A204.1 (cell line): ENCODE data around the gene PPP1R36.
A peak's percentile ranks its signal among the peaks of the same experiment; 100 is the strongest.
"Not testable (repeated sequence)": the region's sequence is repeated elsewhere in the genome, so short reads cannot be mapped to it uniquely, and the experiment has no call there.

ENCODE experiments used
- FAIRE-seq: peaks from 2 replicates; lab custom pipeline; 2012; peaks lifted over from hg19 to GRCh38; lab: Jason Lieb, UNC

PPP1R36 gene

GRCh38 chr14:64520699-64521098 lies 29.1 kb upstream of the PPP1R36 start:
- peak; percentile 3 for FAIRE-seq

GRCh38 chr14:64522591-64523355 lies 27.0 kb upstream of the PPP1R36 start:
- FAIRE-seq = no peak

- FAIRE-seq = no peak
These were observed 24.4 kb upstream of the PPP1R36 start for GRCh38 chr14:64525354-64525753.

GRCh38 chr14:64531567-64531966 lies 18.2 kb upstream of the PPP1R36 start:
- no peak for FAIRE-seq

DNA sequence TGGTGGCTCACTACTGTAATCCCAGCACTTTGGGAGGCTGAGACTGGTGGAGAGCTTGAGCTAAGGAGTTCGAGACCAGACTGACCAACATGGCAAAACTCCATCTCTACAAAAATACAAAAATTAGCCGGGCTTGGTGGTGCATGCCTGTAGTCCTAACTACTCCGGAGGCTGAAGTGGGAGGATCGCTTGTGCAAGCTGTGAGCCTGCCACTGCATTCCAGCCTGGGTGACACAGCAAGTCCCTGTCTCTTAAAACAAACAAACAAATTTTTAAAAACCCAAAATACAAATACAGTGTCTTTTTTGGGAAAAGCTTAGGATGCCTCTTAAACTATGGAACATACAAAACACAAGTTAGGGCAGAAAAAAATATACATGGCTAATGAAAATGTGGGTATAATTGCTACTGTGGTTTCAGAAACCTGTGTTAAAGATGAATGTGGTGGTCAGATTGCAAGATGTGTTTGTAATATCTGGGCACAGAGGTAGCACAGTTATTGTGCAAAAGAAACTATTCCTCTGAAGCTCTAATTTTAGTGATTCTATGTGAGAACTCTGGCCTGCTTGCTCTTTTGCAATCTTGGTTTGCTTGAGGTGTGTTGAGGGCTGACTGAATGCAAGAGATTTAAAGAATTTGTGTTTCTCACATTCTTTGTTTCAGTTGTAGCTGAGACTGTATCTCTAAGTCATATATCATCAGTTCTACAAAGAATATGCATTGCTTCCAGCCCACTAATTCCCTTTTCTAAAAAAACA lies 13.1 kb upstream of the PPP1R36 start:
- FAIRE-seq = no peak

- peak; percentile 55 for FAIRE-seq
These were observed 9.3 kb upstream of the PPP1R36 start, which contains the start of gene HSPA2 for GRCh38 chr14:64540208-64541202. TSS of gene HSPA2 (plus strand) at chr14:64540741. CDS start at chr14:64540850, 109 bp downstream.

DNA sequence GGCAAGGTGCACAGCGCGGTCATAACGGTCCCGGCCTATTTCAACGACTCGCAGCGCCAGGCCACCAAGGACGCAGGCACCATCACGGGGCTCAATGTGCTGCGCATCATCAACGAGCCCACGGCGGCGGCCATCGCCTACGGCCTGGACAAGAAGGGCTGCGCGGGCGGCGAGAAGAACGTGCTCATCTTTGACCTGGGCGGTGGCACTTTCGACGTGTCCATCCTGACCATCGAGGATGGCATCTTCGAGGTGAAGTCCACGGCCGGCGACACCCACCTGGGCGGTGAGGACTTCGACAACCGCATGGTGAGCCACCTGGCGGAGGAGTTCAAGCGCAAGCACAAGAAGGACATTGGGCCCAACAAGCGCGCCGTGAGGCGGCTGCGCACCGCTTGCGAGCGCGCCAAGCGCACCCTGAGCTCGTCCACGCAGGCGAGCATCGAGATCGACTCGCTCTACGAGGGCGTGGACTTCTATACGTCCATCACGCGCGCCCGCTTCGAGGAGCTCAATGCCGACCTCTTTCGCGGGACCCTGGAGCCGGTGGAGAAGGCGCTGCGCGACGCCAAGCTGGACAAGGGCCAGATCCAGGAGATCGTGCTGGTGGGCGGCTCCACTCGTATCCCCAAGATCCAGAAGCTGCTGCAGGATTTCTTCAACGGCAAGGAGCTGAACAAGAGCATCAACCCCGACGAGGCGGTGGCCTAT lies 8.3 kb upstream of the PPP1R36 start:
- no peak for FAIRE-seq

DNA sequence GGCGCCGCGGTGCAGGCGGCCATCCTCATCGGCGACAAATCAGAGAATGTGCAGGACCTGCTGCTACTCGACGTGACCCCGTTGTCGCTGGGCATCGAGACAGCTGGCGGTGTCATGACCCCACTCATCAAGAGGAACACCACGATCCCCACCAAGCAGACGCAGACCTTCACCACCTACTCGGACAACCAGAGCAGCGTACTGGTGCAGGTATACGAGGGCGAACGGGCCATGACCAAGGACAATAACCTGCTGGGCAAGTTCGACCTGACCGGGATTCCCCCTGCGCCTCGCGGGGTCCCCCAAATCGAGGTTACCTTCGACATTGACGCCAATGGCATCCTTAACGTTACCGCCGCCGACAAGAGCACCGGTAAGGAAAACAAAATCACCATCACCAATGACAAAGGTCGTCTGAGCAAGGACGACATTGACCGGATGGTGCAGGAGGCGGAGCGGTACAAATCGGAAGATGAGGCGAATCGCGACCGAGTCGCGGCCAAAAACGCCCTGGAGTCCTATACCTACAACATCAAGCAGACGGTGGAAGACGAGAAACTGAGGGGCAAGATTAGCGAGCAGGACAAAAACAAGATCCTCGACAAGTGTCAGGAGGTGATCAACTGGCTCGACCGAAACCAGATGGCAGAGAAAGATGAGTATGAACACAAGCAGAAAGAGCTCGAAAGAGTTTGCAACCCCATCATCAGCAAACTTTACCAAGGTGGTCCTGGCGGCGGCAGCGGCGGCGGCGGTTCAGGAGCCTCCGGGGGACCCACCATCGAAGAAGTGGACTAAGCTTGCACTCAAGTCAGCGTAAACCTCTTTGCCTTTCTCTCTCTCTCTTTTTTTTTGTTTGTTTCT lies 7.6 kb upstream of the PPP1R36 start:
- no peak for FAIRE-seq

DNA sequence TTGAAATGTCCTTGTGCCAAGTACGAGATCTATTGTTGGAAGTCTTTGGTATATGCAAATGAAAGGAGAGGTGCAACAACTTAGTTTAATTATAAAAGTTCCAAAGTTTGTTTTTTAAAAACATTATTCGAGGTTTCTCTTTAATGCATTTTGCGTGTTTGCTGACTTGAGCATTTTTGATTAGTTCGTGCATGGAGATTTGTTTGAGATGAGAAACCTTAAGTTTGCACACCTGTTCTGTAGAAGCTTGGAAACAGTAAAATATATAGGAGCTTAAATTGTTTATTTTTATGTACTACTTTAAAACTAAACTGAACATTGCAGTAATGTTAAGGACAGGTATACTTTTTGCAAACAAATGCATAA lies 6.9 kb upstream of the PPP1R36 start:
- no peak for FAIRE-seq

GRCh38 chr14:64544607-64545312 lies 5.0 kb upstream of the PPP1R36 start:
- no peak for FAIRE-seq

DNA sequence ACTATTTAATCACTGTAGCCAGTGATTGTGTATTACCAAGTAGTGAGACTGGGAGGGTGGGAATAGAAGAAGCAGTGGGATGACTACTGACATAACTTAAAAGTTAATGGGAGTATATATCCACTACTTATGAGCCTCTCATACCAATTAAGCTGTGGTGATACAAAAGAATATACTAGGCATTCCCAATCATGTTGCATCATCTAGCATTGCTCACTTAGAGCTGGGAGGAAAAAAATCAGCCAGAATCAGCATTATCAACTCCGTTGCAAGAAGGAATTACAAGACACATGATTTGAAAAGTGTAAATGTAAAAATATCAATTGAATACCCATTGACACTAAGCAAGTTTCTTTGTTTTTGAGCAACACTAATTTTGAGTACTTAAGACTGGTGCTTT lies 745 bp upstream of the PPP1R36 start:
- no peak for FAIRE-seq

GRCh38 chr14:64550621-64551333 lies 1.0 kb downstream of the PPP1R36 start:
- no peak for FAIRE-seq

DNA sequence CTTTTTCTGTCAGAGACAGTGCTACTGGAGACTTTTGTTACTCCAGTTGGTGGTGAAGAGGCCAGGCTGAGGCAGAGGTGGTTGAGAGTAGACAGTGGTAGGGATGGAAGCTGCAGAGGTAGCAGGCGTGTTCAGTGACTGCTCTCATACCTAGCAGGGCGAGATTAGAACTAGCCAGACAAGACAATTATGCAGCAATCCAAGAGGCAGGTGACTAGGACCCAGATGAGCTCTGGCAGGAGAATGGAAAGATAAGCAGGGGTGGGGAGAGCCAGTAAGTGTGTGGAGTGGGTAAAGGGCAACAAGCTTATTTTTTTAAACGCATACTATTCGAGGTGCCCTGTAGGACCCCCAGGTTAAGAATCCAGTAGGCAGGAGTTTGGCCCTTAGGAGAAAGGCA lies 4.8 kb downstream of the PPP1R36 start:
- FAIRE-seq = no peak

DNA sequence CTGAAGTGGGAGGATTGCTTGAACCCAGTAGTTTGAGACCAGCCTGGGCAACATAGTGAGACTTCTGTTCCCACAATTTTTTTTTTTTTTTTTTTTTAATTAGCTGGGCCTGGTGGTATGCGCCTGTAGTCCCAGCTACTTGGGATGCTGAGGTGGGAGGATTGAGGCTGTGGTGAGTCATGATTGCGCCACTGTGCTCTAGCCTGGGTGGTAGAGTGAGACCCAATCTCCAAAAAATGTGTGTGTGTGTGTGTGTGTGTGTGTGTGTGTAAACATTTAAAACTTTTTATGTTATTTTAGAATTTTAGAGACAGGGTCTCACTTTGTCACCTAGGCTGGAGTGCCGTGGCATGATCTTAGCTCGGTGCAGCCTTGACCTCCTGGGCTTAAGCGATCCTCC lies 6.8 kb downstream of the PPP1R36 start:
- no peak for FAIRE-seq

DNA sequence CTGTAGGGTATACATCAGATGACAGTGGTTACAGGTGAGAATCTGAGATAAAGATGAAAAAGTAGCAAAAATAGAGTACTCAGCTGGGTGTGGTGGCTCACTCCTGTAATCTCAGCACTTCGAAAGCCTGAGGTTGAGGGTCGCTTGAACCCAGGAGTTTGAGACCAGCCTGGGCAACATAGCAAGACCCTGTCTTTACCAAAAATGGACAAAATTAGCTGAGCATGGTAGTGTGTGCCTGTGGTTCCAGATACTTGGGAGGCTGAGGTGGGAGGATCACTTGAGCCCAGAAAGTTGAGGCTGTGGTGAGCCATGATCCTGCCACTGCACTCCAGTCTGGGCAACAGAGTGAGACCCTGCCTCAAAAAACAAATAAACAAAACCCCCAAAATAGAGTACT lies 8.5 kb downstream of the PPP1R36 start:
- not testable (repeated sequence) for FAIRE-seq

DNA sequence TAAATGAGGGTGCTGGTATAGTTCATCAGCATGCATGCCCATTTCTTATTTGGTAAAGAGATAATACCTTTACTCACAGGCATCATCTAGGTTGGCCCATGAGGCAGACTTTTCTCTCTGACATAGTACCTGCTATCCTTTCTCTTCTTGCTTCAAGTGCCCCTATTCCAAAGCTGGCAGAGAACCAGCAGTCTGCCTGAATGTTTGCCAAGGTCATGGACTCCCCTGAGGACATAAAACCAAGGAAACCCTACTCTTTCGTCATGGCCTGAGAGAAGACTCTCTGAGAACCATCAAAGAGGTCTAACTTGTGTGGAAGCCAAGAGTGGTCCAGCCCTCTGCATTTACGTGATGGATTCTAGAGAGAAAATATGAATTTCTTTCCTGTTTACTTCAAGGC lies 11.9 kb downstream of the PPP1R36 start:
- no peak for FAIRE-seq

DNA sequence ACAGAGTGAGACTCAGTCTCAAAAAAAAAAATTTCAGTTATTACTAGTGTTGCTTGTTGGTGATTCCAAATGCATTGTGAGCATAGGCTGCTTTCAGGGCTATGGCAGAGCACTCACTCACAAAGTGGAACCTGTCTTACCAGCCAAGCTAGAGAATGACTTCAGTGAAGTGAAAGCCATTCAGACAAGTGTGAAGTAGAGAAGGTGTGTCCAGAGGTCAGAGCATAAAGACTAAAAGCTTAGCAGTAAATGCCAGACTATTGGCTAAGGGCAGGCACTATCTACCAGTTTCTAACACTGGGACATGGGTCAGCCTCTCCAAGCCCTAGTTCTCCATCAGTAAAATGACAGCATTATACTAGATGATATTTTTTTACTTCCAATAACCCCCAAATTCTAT lies 12.7 kb downstream of the PPP1R36 start:
- no peak for FAIRE-seq

DNA sequence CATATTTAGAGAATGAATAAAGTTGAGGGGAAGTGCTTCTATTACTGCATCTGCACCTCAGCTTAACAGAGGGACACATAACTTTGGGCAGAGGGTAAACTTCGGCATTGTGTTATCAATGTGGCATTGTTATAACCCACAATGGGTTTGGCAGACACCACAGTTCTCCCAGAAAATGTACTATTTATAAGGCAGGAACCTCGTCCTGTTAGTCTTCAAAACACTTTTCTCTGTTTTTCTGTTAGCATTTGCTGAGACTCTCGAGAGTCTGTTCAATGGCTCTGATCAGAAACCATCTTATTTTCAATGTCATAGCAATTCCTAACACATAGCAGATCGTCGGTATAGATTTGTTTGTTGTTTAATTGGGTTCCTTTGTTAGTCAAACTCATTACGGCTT lies 13.9 kb downstream of the PPP1R36 start:
- no peak for FAIRE-seq

DNA sequence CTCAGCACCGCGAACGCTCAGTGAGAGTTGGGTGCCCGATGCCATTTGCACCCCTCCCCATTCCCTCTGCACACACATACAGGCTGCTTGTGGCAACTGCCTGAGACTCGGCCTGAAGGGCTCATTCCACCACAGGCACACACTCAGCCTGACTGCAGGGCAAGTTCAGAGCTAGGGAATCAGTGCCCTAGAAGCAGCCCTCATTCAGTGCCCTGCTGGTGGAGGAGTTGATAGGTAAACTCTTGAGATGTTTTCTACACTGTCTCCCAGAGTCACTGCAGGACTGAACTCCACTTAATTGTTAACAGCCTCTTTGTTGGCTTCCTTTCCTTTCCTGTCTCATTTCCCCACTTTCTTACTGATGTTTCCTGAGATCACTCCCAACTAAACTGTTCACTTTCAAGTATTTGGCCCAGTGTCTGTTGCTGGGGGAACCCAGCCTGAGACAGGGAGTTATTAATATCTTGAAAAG lies 16.9 kb downstream of the PPP1R36 start:
- no peak for FAIRE-seq
